Common myeloid progenitor, CD34-positive (primary cell): Measurements from ENCODE around the gene APBA2.

Source experiments
- CTCF ChIA-PET: fragments of 350-600 bp; sonication (Branson Sonifier 250); formaldehyde crosslinking; loops from one replicate; lab custom pipeline; 2021; ENCODE audit warnings: antibody characterized with exemption; lab: Charles Lee
- POLR2A ChIA-PET: fragments of 350-600 bp; sonication (Branson Sonifier 250); formaldehyde crosslinking; loops from one replicate; lab custom pipeline; 2021; ENCODE audit warnings: antibody characterized with exemption; lab: Charles Lee
- DNase-seq, 3 donors: peaks; one replicate each; pipeline versions ENCODE4 v3.0.0 to v3.0.0-alpha.2; 2013
- H3K27ac ChIP-seq, 2 experiments: 1 replicate in 1 of 2; 2 replicates in 1 of 2; pipeline ENCODE4 v1.7.0; 2013; ENCODE audit warnings: inconsistent platforms in 2 of 2, low read length in 2 of 2, mild to moderate bottlenecking in 2 of 2, low read depth in 1 of 2, moderate library complexity in 1 of 2; ENCODE audit not compliant: severe bottlenecking in 2 of 2, insufficient read depth in 1 of 2, poor library complexity in 1 of 2
- H3K27me3 ChIP-seq, 5 experiments: replicated peaks in 2 of 5; 1 replicate in 3 of 5; 2 replicates in 2 of 5; pipeline versions ENCODE4 v1.6.1 to v1.7.0; 2013; ENCODE audit warnings: low read length in 4 of 5, mild to moderate bottlenecking in 2 of 5, moderate library complexity in 2 of 5, inconsistent platforms in 1 of 5; ENCODE audit not compliant: insufficient read depth in 5 of 5, control insufficient read depth in 4 of 5
- H3K36me3 ChIP-seq, 4 experiments: 1 replicate in 2 of 4; 2 replicates in 2 of 4; pipeline versions ENCODE4 v1.6.1 to v1.7.0; 2013; ENCODE audit warnings: low read length in 3 of 4, control low read depth in 1 of 4, mild to moderate bottlenecking in 1 of 4; ENCODE audit not compliant: control insufficient read depth in 4 of 4, insufficient read depth in 4 of 4
- H3K4me1 ChIP-seq, 4 experiments: 1 replicate in 3 of 4; 2 replicates in 1 of 4; pipeline versions ENCODE4 v1.6.1 to v1.7.1; 2013; ENCODE audit warnings: low read length in 3 of 4, mild to moderate bottlenecking in 3 of 4, control low read depth in 1 of 4, inconsistent platforms in 1 of 4, moderate library complexity in 1 of 4; ENCODE audit not compliant: control insufficient read depth in 4 of 4, insufficient read depth in 4 of 4; ENCODE audit errors: control extremely low read depth in 1 of 4
- H3K4me3 ChIP-seq, 7 experiments: 1 replicate in 4 of 7; 2 replicates in 3 of 7; pipeline versions ENCODE4 v1.5.1 to v1.7.0; 2013; ENCODE audit warnings: mild to moderate bottlenecking in 7 of 7, low read length in 6 of 7, moderate library complexity in 6 of 7, inconsistent platforms in 2 of 7, low read depth in 2 of 7, control low read depth in 1 of 7; ENCODE audit not compliant: insufficient read depth in 4 of 7, control insufficient read depth in 1 of 7; ENCODE audit errors: extremely low read depth in 1 of 7
- H3K9me3 ChIP-seq, 5 experiments: 1 replicate in 4 of 5; 2 replicates in 1 of 5; pipeline versions ENCODE4 v1.6.1 to v1.7.1; 2013; ENCODE audit warnings: low read length in 4 of 5, mild to moderate bottlenecking in 2 of 5, inconsistent platforms in 1 of 5, low read depth in 1 of 5, moderate library complexity in 1 of 5; ENCODE audit not compliant: control insufficient read depth in 4 of 5, insufficient read depth in 2 of 5; ENCODE audit errors: control extremely low read depth in 1 of 5
- WGBS: methylation state at CpG from one replicate; pipeline ENCODE4 v1.1.5; 2013; ENCODE audit not compliant: insufficient coverage; 5-methylcytosine and 5-hydroxymethylcytosine counted together

Gene APBA2

DNA sequence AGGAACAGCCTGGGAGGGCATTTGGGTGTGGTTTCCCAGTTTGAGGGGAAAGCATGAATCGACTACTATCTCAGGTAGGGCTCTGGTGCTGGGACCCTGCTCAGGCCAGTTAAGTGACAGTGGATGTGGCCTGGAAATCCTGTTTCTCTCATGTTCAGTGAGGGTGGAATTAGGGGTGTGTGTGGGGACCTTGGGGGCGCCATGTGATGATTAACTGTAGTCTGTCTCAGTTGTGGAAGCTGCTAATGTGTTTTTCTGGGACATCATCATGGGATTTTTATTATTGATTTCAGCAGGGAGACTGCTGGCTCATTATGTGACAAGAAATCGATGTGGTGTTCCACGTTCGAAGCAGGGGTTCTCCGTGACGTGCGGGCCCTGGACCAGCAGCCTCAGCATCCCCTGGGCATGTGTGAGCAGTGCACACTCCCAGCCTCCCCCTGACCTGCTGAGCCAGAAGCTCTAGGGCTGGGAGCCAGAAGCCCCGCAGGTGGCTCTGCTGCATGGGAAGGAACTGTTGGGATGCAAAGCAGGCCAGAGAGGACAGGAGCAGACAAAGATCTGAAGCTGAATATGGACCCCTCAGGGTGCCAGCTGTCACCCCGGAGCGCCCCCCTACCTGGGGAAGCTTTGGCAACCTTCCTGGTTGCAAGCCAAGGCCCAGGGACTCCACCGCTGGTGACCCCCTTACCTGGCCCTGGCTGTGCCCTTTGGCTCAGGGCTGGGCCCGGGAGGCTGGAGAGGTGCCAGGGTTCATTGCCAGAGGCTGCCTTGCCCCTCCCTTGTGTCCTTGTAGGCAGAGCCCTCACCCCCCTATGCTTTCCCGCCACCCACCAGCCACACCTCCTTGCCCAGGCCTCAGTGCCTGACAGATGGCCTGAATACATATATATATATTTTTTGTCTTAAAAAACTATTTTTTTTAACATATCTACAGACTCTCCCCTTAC, 149.8 kb downstream of the APBA2 start:
- WGBS, result 98% methylated on average over 10 of the region's 14 CpGs
- H3K27me3 ChIP-seq, result peaks cover 0 to 5% (median 0%) of the 10 kb centered on the region in 5 experiments
- no peak for DNase-seq
- ChIA-PET POLR2A (no interaction called here), CTCF (no interaction called here)
- no peak overlapping the region for H3K4me3 ChIP-seq
- peaks cover 0 to 15% (median 0%) of the 10 kb centered on the region in 4 experiments for H3K4me1 ChIP-seq
- no peak overlapping the region for H3K27ac ChIP-seq
- no peaks in the 10 kb centered on the region for H3K36me3 ChIP-seq
- peaks cover 0 to 3% (median 0%) of the 10 kb centered on the region in 5 experiments for H3K9me3 ChIP-seq

- POLR2A ChIA-PET, result no interaction called here
- 51% methylated on average over 4 of the region's 9 CpGs for WGBS
- H3K4me3 ChIP-seq, result no peak overlapping the region
- no peaks in the 10 kb centered on the region for H3K36me3 ChIP-seq
- peaks cover 0 to 15% (median 0%) of the 10 kb centered on the region in 4 experiments for H3K4me1 ChIP-seq
- no peak overlapping the region for H3K27ac ChIP-seq
- CTCF ChIA-PET, result no interaction called here
- peaks cover 0 to 3% (median 0%) of the 10 kb centered on the region in 5 experiments for H3K9me3 ChIP-seq
- H3K27me3 ChIP-seq, result peaks cover 0 to 5% (median 0%) of the 10 kb centered on the region in 5 experiments
- peak in 2 of 3 donors; percentile 12 to 34 for DNase-seq
Observed at GRCh38 chr15:29037997-29038705, 152.4 kb downstream of the APBA2 start.

- H3K9me3 ChIP-seq, result peaks cover 0 to 3% (median 0%) of the 10 kb centered on the region in 5 experiments
- peaks cover 0 to 15% (median 0%) of the 10 kb centered on the region in 4 experiments for H3K4me1 ChIP-seq
- no peak overlapping the region for H3K4me3 ChIP-seq
- H3K27me3 ChIP-seq, result peaks cover 0 to 5% (median 0%) of the 10 kb centered on the region in 5 experiments
- no peaks in the 10 kb centered on the region for H3K36me3 ChIP-seq
- H3K27ac ChIP-seq, result no peak overlapping the region
- POLR2A ChIA-PET, result interaction anchor here (0.8 kb wide), 1 partner anchor 12 kb away, joined by 3 read pairs; no protein-coding TSS in a partner anchor
- CTCF ChIA-PET, result no interaction called here
- DNase-seq, result peak; percentile 19 to 60 (median 58)
- WGBS, result 81% methylated on average over 11 of the region's 13 CpGs
Observed at GRCh38 chr15:29039466-29040369, 153.9 kb downstream of the APBA2 start.

DNA sequence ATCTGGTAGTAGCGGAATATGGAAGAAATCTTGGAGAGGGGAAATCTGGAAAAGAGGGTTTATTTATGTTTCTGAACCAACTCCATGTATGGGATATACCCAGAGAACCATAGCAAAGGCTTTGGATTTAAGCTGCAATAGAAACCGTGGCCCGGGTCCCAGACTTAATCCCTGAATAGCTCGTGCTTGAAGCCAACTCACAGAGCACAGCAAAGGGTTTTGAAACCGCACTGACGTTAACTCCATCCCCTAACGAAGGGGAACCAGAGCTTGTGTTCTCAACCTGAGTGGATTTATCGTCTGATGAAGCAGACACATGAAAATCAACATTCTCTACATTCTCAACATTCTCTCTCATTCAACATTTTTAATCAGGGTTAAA, 154.6 kb downstream of the APBA2 start:
- ChIA-PET CTCF (interaction anchor here (0.6 kb wide), 1 partner anchor 9 kb away, joined by 3 read pairs; no protein-coding TSS in a partner anchor), POLR2A (interaction anchor here (0.8 kb wide), 1 partner anchor 11 kb away, joined by 3 read pairs; no protein-coding TSS in a partner anchor)
- Histone ChIP-seq H3K27ac (no peak overlapping the region), H3K9me3 (peaks cover 0 to 3% (median 0%) of the 10 kb centered on the region in 5 experiments), H3K27me3 (peaks cover 0 to 5% (median 0%) of the 10 kb centered on the region in 5 experiments), H3K36me3 (no peaks in the 10 kb centered on the region), H3K4me3 (no peak overlapping the region), H3K4me1 (peaks cover 0 to 15% (median 0%) of the 10 kb centered on the region in 4 experiments)
- 77% methylated on average over 6 of the region's 8 CpGs for WGBS
- no peak for DNase-seq

DNA sequence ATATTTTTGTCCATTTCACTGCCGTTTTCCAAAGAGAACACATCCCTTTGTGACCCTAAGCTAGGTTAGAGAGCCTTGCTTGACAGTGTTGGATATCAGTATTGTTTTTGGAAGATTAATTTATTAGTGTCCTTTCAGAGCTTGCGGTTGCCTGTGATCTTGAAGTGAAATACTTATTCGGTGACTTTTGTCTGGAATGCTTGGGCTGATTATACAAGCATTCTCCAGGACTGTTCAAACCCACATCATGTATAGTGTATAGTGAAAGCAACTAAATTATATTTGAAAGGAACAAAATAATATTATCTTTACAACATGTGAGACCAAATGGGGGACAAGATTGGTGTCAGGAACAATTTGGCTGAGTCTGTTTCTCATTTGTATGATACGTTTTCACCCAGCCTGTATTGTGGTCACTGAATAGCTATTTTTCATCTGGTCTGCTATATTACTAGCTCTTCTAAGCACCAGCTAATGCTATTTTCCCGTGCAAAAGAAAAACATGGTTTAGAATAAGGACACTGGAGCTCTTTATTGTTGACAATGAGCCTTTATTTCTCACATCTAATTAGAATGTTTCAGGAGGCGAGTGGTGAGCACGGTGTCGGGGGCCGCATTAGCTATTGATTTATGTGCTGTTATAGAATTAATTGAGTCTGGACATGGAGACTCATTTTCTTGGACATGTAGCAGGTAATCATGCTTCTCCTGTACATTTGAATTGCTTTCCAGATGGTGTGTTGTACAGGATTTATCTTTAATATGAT, 158.1 kb downstream of the APBA2 start:
- no peak overlapping the region for H3K27ac ChIP-seq
- no peaks in the 10 kb centered on the region for H3K27me3 ChIP-seq
- WGBS, result 91% methylated on average over 6 of the region's 9 CpGs
- H3K4me3 ChIP-seq, result no peak overlapping the region
- H3K4me1 ChIP-seq, result peaks cover 0 to 9% (median 0%) of the 10 kb centered on the region in 4 experiments
- ChIA-PET POLR2A (no interaction called here), CTCF (no interaction called here)
- no peaks in the 10 kb centered on the region for H3K9me3 ChIP-seq
- DNase-seq, result no peak
- no peaks in the 10 kb centered on the region for H3K36me3 ChIP-seq

- Histone ChIP-seq H3K36me3 (no peaks in the 10 kb centered on the region), H3K27me3 (peaks cover 0 to 2% (median 0%) of the 10 kb centered on the region in 5 experiments), H3K4me3 (no peak overlapping the region), H3K9me3 (no peaks in the 10 kb centered on the region), H3K4me1 (peaks cover 0 to 5% (median 0%) of the 10 kb centered on the region in 4 experiments), H3K27ac (no peak overlapping the region)
- no CpG with 5 or more reads among the region's 1 CpG for WGBS
- no peak for DNase-seq
- CTCF ChIA-PET, result no interaction called here
- POLR2A ChIA-PET, result no interaction called here
Observed at GRCh38 chr15:29044503-29044901, 158.7 kb downstream of the APBA2 start.
